GM10266 (cell line): ENCODE results near the gene WIPF2.

Experiments
- DNase-seq: peaks from one replicate; pipeline ENCODE4 v3.0.0; 2012; ENCODE audit errors: extremely low spot score
- CTCF ChIP-seq: IDR thresholded peaks from 2 replicates; pipeline ENCODE4 v1.5.1; 2012; ENCODE audit warnings: mild to moderate bottlenecking, low read depth; ENCODE audit not compliant: control insufficient read depth, insufficient read depth; ENCODE audit errors: missing control alignments

WIPF2 gene

GRCh38 chr17:40175928-40176753, 43.0 kb upstream of the WIPF2 start:
- DNase-seq, result no peak
- TF ChIP-seq CTCF, result no peak

GRCh38 chr17:40176754-40177110, 42.4 kb upstream of the WIPF2 start:
- no peak for TF ChIP-seq CTCF
- DNase-seq, result no peak

GRCh38 chr17:40177275-40177874, 41.7 kb upstream of the WIPF2 start, which contains the start of gene RAPGEFL1:
RAPGEFL1 (plus strand) TSS chr17:40177470; CDS start chr17:40177862, 392 bp downstream.
- DNase-seq, result peak; percentile 94
- no peak for TF ChIP-seq CTCF

- DNase-seq, result no peak
- no peak for TF ChIP-seq CTCF
Observed at GRCh38 chr17:40178021-40178601, 41.0 kb upstream of the WIPF2 start.

- no peak for TF ChIP-seq CTCF
- DNase-seq, result no peak
Observed at GRCh38 chr17:40178660-40179059, 40.4 kb upstream of the WIPF2 start.

- TF ChIP-seq CTCF, result no peak
- DNase-seq, result no peak
Observed at GRCh38 chr17:40179923-40180659, 39.0 kb upstream of the WIPF2 start.
